AG04449 (cell line): ENCODE data around the gene TEX13A.

Experiments
- CTCF ChIA-PET: fragments of 350-600 bp; formaldehyde crosslinking; extraction: SDS; loops from one replicate; lab custom pipeline; 2021; ENCODE audit warnings: antibody characterized with exemption; lab: Yijun Ruan, JAX
- POLR2A ChIA-PET: fragments of 400-600, 350-600 bp; formaldehyde crosslinking; extraction: SDS; loops from one replicate; lab custom pipeline; 2020; ENCODE audit warnings: antibody characterized with exemption, inconsistent platforms; lab: Yijun Ruan, JAX
- DNase-seq: peaks from one replicate; pipeline ENCODE4 v3.0.0-alpha.2; 2010; ENCODE audit warnings: low read depth, low spot score
- H3K4me3 ChIP-seq: 2 replicates; pipeline ENCODE4 v1.5.1; 2011; ENCODE audit warnings: low read depth, mild to moderate bottlenecking, control low read depth, low read length
- CTCF ChIP-seq: IDR thresholded peaks from one replicate; pipeline ENCODE4 v1.5.1; 2011; ENCODE audit warnings: mild to moderate bottlenecking, moderate library complexity, low read length, control low read depth, inconsistent platforms; ENCODE audit not compliant: insufficient read depth; ENCODE audit errors: missing control alignments

TEX13A gene, protein sequence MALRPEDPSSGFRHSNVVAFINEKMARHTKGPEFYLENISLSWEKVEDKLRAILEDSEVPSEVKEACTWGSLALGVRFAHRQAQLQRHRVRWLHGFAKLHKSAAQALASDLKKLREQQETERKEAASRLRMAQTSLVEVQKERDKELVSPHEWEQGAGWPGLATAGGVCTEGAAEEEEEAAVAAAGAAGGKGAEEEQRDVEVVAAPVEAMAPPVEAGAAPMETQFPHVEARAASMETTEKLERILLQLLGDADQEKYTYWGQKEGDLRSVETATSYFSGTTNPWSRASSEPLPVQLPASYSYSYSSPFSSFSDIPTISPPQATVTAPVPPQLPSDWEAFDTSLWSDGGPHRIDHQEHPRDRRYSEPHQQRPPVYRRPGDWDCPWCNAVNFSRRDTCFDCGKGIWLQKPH

GRCh38 chrX:105220636-105221035, at the start of gene TEX13A:
TSS of gene TEX13A (minus strand) at chrX:105220694. CDS start at chrX:105220397, 297 bp downstream.
- no peak within 1 kb of the TSS for H3K4me3 ChIP-seq
- DNase-seq = no peak
- POLR2A ChIA-PET = no interaction called here
- no peak for TF ChIP-seq CTCF
- CTCF ChIA-PET = no interaction called here

GRCh38 chrX:105269386-105269785, 48.9 kb upstream of the TEX13A start:
- ChIA-PET POLR2A (no interaction called here), CTCF (no interaction called here)
- TF ChIP-seq CTCF = no peak
- DNase-seq = no peak
- no peak overlapping the region for H3K4me3 ChIP-seq

DNA sequence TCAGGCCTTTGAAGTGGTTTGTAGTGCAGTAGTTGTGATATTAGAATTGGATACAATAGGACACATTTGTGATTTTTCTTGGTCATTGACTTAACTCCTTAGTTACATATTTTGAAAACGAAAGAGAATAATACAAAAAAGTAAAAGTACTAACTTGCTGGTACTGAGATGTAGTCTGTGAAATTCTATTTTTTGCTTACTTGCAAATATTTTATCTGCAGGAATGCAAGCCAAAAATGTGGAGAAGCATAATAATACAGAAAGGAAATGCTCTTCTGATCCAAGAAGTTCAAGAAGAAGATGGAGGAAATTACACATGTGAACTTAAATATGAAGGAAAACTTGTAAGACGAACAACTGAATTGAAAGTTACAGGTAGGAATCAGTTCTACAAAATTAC, 46.7 kb upstream of the TEX13A start:
- CTCF ChIA-PET = no interaction called here
- no peak for TF ChIP-seq CTCF
- POLR2A ChIA-PET = no interaction called here
- no peak overlapping the region for H3K4me3 ChIP-seq
- DNase-seq = no peak

GRCh38 chrX:105266456-105266855, 46.0 kb upstream of the TEX13A start:
- ChIA-PET CTCF (no interaction called here), POLR2A (no interaction called here)
- no peak for DNase-seq
- H3K4me3 ChIP-seq = no peak overlapping the region
- no peak for TF ChIP-seq CTCF

DNA sequence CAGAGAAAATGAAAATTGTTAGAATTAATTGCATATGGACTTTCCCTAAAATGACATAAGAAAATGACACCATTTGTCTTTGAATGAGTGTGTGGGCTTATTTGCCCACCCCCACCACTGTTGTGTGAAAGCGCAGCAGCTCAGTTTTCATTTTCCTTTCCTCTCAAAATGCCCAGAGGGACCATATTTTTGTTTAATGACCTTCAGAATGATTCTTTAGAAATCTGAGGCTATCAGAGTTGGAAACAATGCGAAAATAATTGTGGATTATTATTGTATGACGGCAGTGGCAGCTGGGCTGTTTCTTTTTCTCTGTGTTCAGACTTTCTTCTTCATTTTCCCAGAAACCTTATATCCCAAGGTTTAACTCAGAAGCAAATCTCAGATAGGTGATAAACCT, 44.6 kb upstream of the TEX13A start:
- no peak for TF ChIP-seq CTCF
- no peak for DNase-seq
- POLR2A ChIA-PET = no interaction called here
- CTCF ChIA-PET = no interaction called here
- no peak overlapping the region for H3K4me3 ChIP-seq

GRCh38 chrX:105263801-105264200, 43.3 kb upstream of the TEX13A start:
- H3K4me3 ChIP-seq = no peak overlapping the region
- TF ChIP-seq CTCF = no peak
- no peak for DNase-seq
- POLR2A ChIA-PET = no interaction called here
- CTCF ChIA-PET = no interaction called here
